LNCaP clone FGC (cell line): ENCODE results near the gene OR6C6.
"Not testable (repeated sequence)": the region's sequence is repeated elsewhere in the genome, so short reads cannot be mapped to it uniquely, and the experiment has no call there.

Experiments
- DNase-seq: peaks from one replicate; pipeline ENCODE4 v3.0.0-alpha.2; 2011; ENCODE audit warnings: low read depth
- H3K4me3 ChIP-seq: 2 replicates; pipeline ENCODE4 v1.5.1; 2011; ENCODE audit warnings: mild to moderate bottlenecking, low read depth, low read length, control low read depth
- TF ChIP-seq, protein P1 (sequence below): IDR thresholded peaks from 2 replicates; pipeline ENCODE4 v1.5.1; 2012; ENCODE audit warnings: mild to moderate bottlenecking; ENCODE audit not compliant: control insufficient read depth, insufficient read depth; ENCODE audit errors: extremely low read depth

Gene OR6C6

DNA sequence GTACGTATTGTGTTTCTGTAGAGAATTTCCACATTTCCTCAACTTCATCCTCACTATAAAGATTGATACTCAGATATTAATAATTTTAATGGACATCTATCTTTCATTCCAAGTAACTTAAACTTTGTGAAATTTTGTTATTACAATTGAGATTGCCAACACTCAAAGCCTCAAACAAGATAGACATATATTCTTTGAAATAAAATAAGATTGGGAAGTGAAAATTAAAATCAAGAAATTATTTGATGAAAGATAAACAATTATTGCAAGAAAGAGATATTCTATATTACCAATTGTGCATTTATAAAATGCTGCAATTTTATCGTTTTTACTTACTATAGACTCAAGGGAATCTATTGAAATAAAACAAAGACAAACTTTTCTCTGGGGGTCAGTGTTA lies at the start of gene OR6C6:
OR6C6 (minus strand) TSS at position 101 of the 400 bp plus-strand sequence. CDS start 1,337 bp downstream, outside the sequence.
- H3K4me3 ChIP-seq: no peak within 1 kb of the TSS
- TF ChIP-seq, protein P1, sequence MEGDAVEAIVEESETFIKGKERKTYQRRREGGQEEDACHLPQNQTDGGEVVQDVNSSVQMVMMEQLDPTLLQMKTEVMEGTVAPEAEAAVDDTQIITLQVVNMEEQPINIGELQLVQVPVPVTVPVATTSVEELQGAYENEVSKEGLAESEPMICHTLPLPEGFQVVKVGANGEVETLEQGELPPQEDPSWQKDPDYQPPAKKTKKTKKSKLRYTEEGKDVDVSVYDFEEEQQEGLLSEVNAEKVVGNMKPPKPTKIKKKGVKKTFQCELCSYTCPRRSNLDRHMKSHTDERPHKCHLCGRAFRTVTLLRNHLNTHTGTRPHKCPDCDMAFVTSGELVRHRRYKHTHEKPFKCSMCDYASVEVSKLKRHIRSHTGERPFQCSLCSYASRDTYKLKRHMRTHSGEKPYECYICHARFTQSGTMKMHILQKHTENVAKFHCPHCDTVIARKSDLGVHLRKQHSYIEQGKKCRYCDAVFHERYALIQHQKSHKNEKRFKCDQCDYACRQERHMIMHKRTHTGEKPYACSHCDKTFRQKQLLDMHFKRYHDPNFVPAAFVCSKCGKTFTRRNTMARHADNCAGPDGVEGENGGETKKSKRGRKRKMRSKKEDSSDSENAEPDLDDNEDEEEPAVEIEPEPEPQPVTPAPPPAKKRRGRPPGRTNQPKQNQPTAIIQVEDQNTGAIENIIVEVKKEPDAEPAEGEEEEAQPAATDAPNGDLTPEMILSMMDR: no peak

DNA sequence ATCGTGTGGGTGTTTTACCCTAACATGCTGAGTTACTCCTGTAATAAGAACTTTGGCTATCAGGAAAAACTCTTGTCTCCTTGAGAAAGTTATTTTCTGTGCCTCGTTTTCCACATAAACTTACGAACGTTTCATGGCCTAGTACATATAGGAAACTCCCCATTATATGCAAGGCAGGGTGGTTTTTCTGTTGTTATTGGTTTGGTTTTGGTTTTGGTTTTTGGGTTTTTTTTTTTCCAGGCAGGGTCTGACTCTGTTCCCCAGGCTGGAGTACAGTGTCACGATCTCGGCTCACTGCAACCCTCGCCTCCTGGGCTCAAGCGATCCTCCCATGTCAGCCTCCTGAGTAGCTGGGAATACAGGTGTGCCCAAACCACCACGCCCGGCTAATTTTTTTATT lies 39.6 kb upstream of the OR6C6 start:
- H3K4me3 ChIP-seq: no peak overlapping the region
- no peak for DNase-seq
- TF ChIP-seq, protein P1: no peak

More for the DNA sequence above, at the start of gene OR6C6:
- DNase-seq: no peak

DNA sequence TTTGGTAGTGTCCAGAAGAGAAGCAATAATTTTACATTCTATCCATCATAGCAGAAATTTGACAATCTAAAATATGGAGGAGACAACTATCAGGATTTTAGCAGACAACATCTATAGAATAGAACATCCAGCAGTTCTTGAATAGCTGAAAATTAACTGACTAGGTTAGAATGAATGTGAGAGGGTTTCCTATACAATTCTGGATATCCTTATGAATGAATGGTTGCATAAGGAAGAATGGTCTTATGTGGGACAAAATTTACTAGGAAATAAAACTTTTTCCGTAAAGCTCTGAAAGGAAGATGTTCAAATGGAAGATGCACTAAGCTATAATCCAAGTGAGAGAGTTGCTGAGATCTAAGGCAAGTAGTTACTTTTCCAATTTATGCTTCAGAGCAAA lies 34.1 kb upstream of the OR6C6 start, which contains the start of gene OR6C3:
OR6C3 (plus strand) TSS at position 301 of the 400 bp plus-strand sequence. CDS start 955 bp downstream, outside the sequence.
- H3K4me3 ChIP-seq: no peak within 1 kb of the TSS
- no peak for DNase-seq
- TF ChIP-seq, protein P1: no peak

DNA sequence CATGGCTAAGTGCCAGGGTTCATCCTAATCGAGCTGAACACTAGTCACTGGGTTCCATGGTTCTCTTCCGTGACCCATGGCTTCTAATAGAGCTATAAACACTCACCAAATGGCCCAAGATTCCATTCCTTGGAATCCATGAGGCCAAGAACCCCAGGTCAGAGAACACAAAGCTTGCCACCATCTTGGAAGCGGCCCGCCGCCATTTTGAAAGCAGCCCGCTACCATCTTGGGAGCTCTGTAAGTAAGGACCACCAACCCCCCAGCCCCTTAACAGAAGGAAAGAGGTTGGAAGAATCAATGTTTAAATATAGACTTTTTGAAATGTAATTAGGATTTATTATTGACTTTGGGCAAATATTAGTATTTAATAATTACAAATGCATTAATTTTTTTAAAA lies 29.4 kb upstream of the OR6C6 start:
- DNase-seq, H3K4me3 ChIP-seq: not testable (repeated sequence)

DNA sequence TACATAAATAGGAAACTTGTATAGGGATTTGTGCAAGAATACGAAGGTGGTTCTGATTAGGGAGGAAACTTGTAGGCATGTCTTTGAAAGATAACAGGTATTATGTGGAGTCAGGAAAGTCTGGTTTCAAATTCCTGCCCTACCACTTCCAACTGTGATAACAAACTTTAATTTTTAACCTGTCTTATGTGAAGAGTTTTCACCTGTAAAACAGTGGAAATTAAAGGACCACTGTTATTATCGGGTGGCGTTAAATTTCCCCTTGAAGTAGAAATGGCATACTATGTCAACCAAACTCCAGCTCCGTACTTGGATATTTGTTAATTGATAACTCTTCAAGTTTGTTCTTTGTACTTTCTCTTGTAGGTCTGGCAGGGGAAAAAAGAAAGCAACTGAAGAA lies 23.8 kb upstream of the OR6C6 start:
- TF ChIP-seq, protein P1: no peak
- no peak for DNase-seq
- H3K4me3 ChIP-seq: no peak overlapping the region

DNA sequence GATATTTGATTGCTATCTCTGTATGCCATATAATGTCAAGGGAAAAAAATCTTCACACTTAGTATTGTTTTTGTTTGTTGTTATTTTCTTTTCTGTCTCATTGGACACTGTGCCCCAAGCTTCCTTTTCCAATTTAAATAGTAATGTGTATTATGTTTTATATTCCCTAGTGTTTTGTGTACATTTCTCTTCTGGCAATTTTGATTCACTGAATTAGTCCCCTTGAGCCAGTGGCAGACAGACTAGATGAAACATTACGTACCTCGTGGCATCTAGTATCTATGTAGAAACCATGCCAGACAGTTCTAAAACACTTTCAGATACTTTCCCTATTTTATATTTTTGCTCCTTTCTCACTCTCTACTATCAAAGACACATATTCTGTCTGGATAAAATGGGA lies 17.7 kb upstream of the OR6C6 start, which contains the start of gene OR6C1:
OR6C1 (plus strand) TSS at position 301 of the 400 bp plus-strand sequence. CDS start 6,257 bp downstream, outside the sequence.
- DNase-seq: no peak
- TF ChIP-seq, protein P1: no peak
- no peak within 1 kb of the TSS for H3K4me3 ChIP-seq

DNA sequence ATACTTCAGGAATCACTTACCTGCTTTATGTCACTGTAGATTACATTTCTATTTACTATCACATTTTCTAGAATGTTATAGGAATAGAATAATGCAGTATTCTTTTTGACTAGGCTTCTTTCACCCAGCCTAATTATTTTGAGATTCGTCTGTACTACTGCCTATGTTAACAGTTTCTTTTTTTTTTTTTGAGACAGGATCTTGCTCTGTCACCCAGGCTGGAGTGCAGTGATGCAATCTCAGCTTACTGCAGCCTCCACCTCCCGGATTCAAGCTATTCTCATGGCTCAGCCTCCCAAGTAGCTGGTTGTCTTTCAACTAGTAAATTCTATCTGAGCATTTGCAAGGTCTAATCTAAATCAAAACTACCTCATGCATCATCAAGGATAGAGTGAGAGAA lies 6.4 kb downstream of the OR6C6 start:
- no peak for DNase-seq
- no peak overlapping the region for H3K4me3 ChIP-seq
- TF ChIP-seq, protein P1: no peak
